IPS-20b (cell line): ENCODE results near the gene SLC66A2.

Source experiments
- H3K27ac ChIP-seq: one replicate; pipeline ENCODE4 v1.5.1; 2013; ENCODE audit warnings: low read length
- H3K27me3 ChIP-seq: 2 replicates; pipeline ENCODE4 v1.6.1; 2013; ENCODE audit warnings: mild to moderate bottlenecking, low read length, inconsistent platforms; ENCODE audit not compliant: insufficient read depth
- H3K36me3 ChIP-seq: 2 replicates; pipeline ENCODE4 v1.6.1; 2013; ENCODE audit warnings: low read depth, mild to moderate bottlenecking, inconsistent platforms, low read length, moderate library complexity; ENCODE audit not compliant: insufficient read depth
- H3K4me1 ChIP-seq: 2 replicates; pipeline ENCODE4 v1.6.1; 2013; ENCODE audit warnings: mild to moderate bottlenecking, control low read depth, inconsistent platforms, low read length, moderate library complexity; ENCODE audit not compliant: insufficient read depth
- H3K4me3 ChIP-seq: 2 replicates; pipeline ENCODE4 v1.5.1; 2013; ENCODE audit warnings: mild to moderate bottlenecking, low read length, inconsistent platforms
- H3K9ac ChIP-seq: 2 replicates; pipeline ENCODE4 v1.6.1; 2013; ENCODE audit warnings: low read depth, mild to moderate bottlenecking, inconsistent platforms, low read length, moderate library complexity
- H3K9me3 ChIP-seq: 2 replicates; pipeline ENCODE4 v1.6.1; 2013; ENCODE audit warnings: mild to moderate bottlenecking, low read depth, low read length, inconsistent platforms; ENCODE audit not compliant: insufficient read depth

Gene SLC66A2

DNA sequence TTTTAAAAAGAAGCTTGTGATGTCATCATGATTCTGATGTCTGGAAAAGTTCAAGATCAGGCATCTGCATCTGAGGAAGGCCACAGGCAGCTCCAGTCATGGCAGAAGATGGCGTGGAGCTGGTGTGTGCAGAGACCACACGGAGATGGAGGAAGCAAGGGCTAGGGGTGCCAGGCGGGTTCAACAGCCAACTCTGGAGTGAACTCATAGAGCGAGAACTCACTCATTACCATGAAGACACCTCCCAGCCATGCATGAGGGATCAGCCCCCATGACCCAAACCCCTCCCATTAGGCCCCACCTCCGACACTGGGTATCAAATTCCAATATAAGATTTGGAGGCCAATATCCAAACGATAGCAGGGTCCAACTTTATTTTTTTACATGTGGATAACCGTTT is 92.1 kb downstream of the SLC66A2 start:
- no peak overlapping the region for H3K9ac ChIP-seq
- H3K4me3 ChIP-seq: no peak overlapping the region
- no peaks in the 10 kb centered on the region for H3K27me3 ChIP-seq
- no peaks in the 10 kb centered on the region for H3K4me1 ChIP-seq
- H3K27ac ChIP-seq: no peak overlapping the region
- no peaks in the 10 kb centered on the region for H3K9me3 ChIP-seq
- H3K36me3 ChIP-seq: no peaks in the 10 kb centered on the region

DNA sequence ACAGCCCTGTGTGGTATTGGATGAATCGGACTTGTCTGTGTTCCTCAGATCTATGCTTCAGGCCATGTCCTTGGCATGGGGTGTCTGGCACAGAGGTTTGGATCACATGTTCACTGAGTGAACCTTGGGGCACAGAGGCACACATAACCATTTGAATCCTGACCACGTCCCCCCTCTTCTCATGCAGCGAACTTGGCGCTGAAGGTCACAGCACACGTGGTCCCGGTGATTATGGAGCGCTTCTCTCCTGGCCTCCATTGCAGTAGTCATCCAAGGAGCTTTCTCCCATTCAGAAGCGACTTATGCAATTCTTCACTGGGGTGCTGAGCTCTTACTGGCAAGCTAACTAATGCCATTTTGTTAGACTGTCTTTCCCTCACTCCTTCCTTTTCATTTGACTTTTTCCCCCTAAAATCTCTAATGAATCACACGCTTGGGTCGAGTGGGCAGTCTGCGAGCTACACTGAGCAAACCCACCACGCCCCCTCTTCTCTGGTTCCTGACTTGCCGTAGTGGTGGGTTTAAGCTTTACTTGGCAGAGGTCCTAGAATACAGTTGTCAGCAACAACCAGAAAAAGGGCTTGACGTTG is 94.3 kb downstream of the SLC66A2 start:
- Histone ChIP-seq H3K9me3 (no peaks in the 10 kb centered on the region), H3K9ac (no peak overlapping the region), H3K36me3 (no peaks in the 10 kb centered on the region), H3K4me3 (no peak overlapping the region), H3K27me3 (no peaks in the 10 kb centered on the region), H3K4me1 (no peaks in the 10 kb centered on the region), H3K27ac (no peak overlapping the region)

DNA sequence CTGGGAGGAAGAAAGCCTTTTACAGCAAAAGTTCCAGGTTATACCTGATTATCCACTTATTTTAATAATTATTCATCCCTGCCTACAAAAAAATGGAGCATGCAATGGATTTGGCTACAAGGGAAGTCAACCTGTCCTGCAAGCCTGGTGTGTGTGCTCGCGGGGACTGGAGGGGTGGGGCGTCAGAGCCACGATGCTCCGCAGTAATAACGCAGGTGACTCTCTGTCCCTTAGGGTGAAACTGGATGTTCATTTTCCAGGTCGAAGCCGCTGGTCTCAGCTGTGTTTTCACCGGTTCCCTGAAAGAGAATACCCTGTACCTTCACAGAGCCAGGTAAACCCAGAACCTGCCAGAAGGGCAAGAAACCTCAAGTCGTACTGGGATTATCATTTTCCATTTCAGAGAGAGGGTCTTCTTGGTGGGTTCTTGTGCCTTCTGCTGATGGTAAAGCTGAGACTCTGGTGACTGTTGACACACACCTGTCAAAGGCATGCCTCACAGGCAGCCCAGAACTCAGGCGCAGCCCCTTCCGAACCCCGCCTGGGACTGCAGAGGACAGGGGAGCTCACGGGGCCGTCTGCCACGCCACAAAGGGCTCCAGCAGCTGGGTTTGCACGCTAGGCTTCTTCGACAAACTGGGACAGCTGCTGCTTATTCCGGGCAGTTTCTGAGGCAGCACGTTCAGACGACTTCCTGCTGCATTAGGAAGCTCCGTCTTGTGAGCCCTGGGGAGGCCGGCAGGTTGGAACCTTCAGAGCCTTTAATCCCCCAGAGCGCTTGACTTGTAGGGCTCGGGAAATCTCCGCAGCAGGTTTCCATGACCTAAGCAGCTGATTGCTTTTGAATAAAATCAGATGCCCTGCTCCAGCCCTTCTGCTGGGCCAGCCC is 95.1 kb downstream of the SLC66A2 start:
- no peak overlapping the region for H3K4me3 ChIP-seq
- H3K27ac ChIP-seq: no peak overlapping the region
- no peaks in the 10 kb centered on the region for H3K36me3 ChIP-seq
- no peaks in the 10 kb centered on the region for H3K4me1 ChIP-seq
- no peaks in the 10 kb centered on the region for H3K9me3 ChIP-seq
- no peaks in the 10 kb centered on the region for H3K27me3 ChIP-seq
- no peak overlapping the region for H3K9ac ChIP-seq

DNA sequence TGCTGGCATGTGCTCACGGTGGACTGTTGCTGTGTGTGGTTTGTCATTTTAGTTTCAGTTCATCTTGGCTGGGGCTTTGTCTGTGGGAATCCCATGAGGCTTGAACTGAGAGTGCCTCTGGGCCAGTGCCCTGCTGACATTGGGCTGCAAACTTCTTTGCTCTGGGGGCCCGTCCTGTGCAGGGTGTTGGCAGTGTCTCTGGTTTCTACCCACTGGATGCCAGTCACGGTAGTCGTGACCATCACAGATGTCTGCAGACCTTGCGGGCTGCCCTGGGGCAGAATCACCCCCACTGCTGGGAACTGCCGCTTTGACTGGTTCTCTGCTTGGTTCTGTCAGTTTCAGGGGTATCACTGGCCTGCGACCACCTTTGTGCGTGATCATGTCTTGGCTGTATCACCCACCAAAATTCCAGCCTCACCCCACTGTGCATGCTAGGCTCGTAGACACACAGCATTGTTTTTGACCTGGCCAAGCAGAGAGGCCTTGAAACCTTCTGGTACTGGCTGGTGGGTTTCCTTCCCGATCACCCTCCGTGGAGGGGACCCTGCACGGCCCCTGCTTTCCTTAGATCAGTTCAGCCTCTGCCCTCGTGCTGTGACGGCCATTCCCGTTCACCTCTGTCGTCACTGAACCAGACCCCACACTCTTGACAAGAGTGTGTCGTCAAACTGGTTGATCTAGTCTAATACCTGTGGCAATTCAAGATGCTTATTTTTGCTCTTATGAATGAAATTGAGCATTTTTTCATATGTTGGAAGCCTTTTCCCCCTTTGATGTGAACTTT is 96.1 kb downstream of the SLC66A2 start:
- H3K9ac ChIP-seq: no peak overlapping the region
- H3K27ac ChIP-seq: no peak overlapping the region
- H3K9me3 ChIP-seq: no peaks in the 10 kb centered on the region
- H3K4me1 ChIP-seq: no peaks in the 10 kb centered on the region
- no peak overlapping the region for H3K4me3 ChIP-seq
- no peaks in the 10 kb centered on the region for H3K27me3 ChIP-seq
- H3K36me3 ChIP-seq: no peaks in the 10 kb centered on the region

DNA sequence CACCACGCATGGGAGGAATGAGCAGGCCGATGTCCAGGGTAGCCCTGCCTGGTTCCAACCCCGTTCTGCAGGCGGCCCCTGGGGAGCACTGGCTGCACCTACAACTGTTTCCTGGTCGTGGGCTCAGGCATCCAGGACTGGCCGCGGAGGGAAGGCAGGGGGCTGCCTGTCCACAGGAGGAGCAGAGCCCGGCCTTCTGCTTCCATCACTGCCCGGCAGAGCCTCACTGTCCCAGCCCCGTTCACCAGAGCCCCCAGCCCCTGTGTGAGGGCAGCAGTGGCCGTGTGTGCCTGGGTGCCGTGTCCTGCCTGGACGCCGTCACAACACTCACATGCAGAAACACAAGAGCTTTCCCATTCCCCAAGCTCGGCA is 97.5 kb downstream of the SLC66A2 start:
- Histone ChIP-seq H3K4me1 (no peaks in the 10 kb centered on the region), H3K27ac (no peak overlapping the region), H3K36me3 (no peaks in the 10 kb centered on the region), H3K4me3 (no peak overlapping the region), H3K27me3 (no peaks in the 10 kb centered on the region), H3K9me3 (no peaks in the 10 kb centered on the region), H3K9ac (no peak overlapping the region)

DNA sequence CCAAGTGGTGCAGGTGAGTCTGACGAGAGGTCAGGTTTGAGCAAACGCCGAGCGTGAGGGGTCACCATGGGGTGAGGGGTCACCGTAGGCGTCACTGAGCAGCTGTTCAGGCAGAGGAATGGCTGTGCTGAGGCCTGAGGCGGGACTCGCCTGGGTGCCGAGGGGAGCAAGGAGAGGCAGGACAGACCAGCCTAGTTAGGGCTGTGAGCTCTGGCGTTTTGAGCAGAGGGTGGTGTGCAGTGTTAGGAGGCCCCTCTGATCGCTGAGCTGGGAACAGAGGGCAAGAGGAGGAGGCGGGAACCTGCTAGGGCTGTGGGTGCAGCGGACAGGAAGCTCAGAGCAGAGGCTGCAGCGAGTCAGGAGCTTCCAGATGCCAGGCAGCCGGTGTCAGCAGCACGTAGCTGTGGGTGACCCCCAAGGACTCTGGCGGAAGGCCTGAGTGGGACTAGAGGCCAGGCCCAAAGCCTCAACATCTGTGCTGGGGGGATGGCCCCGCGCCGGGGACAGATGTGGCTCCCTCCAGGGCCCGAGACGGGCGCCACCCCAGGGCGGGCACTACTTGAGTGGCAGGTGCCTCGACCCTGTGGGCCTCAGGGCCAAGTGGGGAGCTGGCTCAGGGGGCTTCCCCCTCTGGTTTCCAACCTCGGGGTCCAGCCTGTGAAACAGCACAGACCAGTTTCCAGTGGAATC is 98.0 kb downstream of the SLC66A2 start:
- no peak overlapping the region for H3K9ac ChIP-seq
- H3K27me3 ChIP-seq: no peaks in the 10 kb centered on the region
- H3K4me3 ChIP-seq: no peak overlapping the region
- H3K36me3 ChIP-seq: no peaks in the 10 kb centered on the region
- no peaks in the 10 kb centered on the region for H3K4me1 ChIP-seq
- H3K27ac ChIP-seq: no peak overlapping the region
- no peaks in the 10 kb centered on the region for H3K9me3 ChIP-seq

DNA sequence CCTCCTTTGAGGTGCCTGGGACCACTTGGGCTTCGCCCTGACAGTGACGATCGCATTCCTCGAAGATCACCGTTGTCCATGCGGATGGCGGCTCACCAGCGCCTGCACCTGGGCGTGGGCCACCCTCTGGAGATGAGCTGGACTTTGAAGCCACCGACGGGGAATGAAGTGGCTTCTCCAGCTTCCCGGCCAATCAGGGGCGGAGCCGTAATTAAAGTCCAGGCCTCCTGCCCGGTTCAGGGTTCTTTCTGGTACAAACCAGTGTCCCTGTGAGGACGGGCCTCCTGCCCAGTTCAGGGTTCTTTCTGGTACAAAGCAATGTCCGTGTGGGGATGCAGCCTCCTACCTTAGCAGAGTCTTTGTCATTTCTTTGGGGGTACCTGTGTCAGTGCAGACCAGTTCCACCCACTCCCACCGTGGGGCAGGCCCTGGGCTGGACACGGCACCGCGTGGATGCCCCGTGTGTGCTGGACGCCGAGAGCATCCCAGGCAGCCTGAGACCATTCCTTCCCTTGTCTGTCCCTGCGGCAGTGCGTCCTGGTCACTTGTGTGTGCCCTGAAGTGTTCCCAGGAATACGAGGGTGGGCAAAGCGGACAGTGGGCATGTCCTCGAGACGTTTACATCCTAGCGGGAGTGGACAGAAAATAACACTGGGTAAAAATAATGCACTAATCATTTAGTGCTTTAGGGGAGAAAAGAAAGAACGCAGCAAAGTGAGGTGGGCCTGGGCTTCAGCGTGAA is 98.7 kb downstream of the SLC66A2 start:
- Histone ChIP-seq H3K27ac (no peak overlapping the region), H3K36me3 (no peaks in the 10 kb centered on the region), H3K9me3 (no peaks in the 10 kb centered on the region), H3K9ac (no peak overlapping the region), H3K4me3 (no peak overlapping the region), H3K4me1 (no peaks in the 10 kb centered on the region), H3K27me3 (no peaks in the 10 kb centered on the region)
